NCI-H69 (cell line): ENCODE measurements around the gene IMPG2.

Source experiments
- DNase-seq: peaks from one replicate; lab custom pipeline; 2025; lab: John Stamatoyannopoulos, UW

Gene IMPG2

GRCh38 chr3:101183151-101183550 lies 137.2 kb downstream of the IMPG2 start:
- no peak for DNase-seq

DNA sequence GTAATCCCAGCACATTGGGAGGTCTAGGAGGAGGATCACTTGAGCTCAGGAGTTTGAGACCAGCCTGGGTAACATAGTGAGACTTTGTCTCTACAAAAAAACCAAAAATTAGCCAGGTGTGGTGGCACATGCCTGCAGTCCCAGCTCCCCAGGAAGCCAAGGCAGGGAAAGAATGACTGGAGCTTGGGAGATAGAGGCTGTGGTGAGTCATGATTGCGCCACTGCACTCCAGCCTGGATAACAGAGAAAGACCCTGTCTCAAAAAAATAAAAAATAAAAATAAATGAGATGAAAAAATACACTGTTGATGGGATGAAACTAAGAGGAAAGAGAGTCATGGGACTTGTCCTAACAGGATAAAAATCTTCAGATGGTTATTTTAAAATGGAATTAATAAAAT lies 137.6 kb downstream of the IMPG2 start:
- no peak for DNase-seq

- no peak for DNase-seq
Observed at GRCh38 chr3:101181801-101182200, 138.6 kb downstream of the IMPG2 start.

DNA sequence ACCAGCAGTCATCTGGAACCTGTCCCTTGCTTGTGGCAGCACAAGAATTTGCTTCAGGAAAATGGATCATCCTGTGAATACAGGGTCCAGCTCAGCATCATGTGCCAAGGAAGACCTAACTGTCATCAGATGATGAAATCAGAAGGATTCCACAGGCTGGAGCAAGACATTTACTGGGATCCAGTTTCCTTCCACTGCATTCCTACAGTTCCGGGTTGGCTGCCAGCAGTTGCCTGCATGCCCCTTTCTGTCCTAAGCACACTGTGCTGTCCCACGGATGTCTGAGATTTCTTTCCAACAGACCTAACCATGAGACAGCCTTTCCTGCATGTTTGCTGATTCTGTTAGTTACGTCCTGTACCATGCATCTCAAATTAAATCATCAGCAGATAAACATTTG lies 140.7 kb downstream of the IMPG2 start:
- DNase-seq: no peak

- no peak for DNase-seq
Observed at GRCh38 chr3:101177577-101177976, 142.8 kb downstream of the IMPG2 start.
